K562 (cell line): ENCODE data around the gene SLC7A14. TPM values are rescaled to one million over a fixed set of nuclear protein-coding genes. Genes with fewer than 3 reads are reported as not detected.

Experiments used
- ATAC-seq: fragments of 200-7000 bp; cut with Tn5 transposase; 3 replicates; pipeline ENCODE4 v1.9.1; 2020; ENCODE audit warnings: moderate library complexity
- BruUV-seq: library from RNA; stranded (reverse); fragments of 400-500 nt; replicated peaks from 2 replicates; lab custom pipeline; 2021; lab: Mats Ljungman, UMichigan
- CTCF ChIA-PET: fragments of 300-600 bp; formaldehyde crosslinking; extraction: SDS; loops from one replicate; lab custom pipeline; 2021; ENCODE audit warnings: low intra/inter-chr PET ratio; lab: Yijun Ruan, JAX
- POLR2A ChIA-PET: fragments of 300-600, 350-650 bp; sonication (Branson Sonifier 250); formaldehyde crosslinking; extraction: SDS; loops from one replicate; lab custom pipeline; 2021; ENCODE audit warnings: antibody characterized with exemption, inconsistent platforms; lab: Yijun Ruan, JAX
- DNase-seq, 4 experiments: peaks; one replicate each; pipeline versions ENCODE4 v3.0.0 to v3.0.0-alpha.2; 2011 to 2018; ENCODE audit warnings: low spot score in 3 of 4, mixed read lengths in 3 of 4; ENCODE audit errors: extremely low read depth in 1 of 4
- FAIRE-seq: peaks from 2 replicates; lab custom pipeline; 2011; peaks lifted over from hg19 to GRCh38; lab: Jason Lieb, UNC
- H2AFZ ChIP-seq: 2 replicates; pipeline ENCODE4 v1.6.0; 2011; ENCODE audit warnings: low read depth, low read length, control low read depth, inconsistent platforms
- H3K27ac ChIP-seq: fragments of 200-600 bp; 3 replicates; pipeline ENCODE4 v1.8.0; 2011; ENCODE audit warnings: low read depth, mild to moderate bottlenecking, control low read depth, inconsistent platforms, low read length, moderate library complexity, mixed read lengths; ENCODE audit errors: extremely low read depth
- H3K27me3 ChIP-seq, 2 experiments: fragments of 300-600 bp in 1 of 2; 2 replicates in 1 of 2; 3 replicates in 1 of 2; pipeline versions ENCODE4 v1.6.0 to v1.8.0; 2011; ENCODE audit warnings: inconsistent platforms in 2 of 2, low read length in 2 of 2, mild to moderate bottlenecking in 1 of 2, mixed read lengths in 1 of 2, moderate library complexity in 1 of 2; ENCODE audit not compliant: control insufficient read depth in 2 of 2, insufficient read depth in 2 of 2
- H3K36me3 ChIP-seq: fragments of 300-600 bp; 3 replicates; pipeline ENCODE4 v1.8.0; 2011; ENCODE audit warnings: mild to moderate bottlenecking, low read length, inconsistent platforms; ENCODE audit not compliant: control insufficient read depth, insufficient read depth
- H3K4me1 ChIP-seq, 2 experiments: fragments of 200-600 bp in 1 of 2; replicated peaks in 1 of 2; 2 replicates in 1 of 2; 3 replicates in 1 of 2; pipeline versions ENCODE4 v1.5.1 to v1.8.0; 2011; ENCODE audit warnings: inconsistent platforms in 2 of 2, low read length in 2 of 2, mild to moderate bottlenecking in 1 of 2, mixed read lengths in 1 of 2, moderate library complexity in 1 of 2; ENCODE audit not compliant: control insufficient read depth in 2 of 2, insufficient read depth in 2 of 2
- H3K4me2 ChIP-seq: 2 replicates; pipeline ENCODE4 v1.6.1; 2011; ENCODE audit warnings: low read length, control low read depth, inconsistent platforms, mixed read lengths; ENCODE audit not compliant: insufficient read depth
- H3K4me3 ChIP-seq: fragments of 200-600 bp; sonication (generic), shearing (Covaris generic); 2 replicates; pipeline ENCODE4 v1.5.1; 2016; ENCODE audit warnings: control low read depth, inconsistent platforms
- H3K79me2 ChIP-seq: fragments of 200-600 bp; 3 replicates; pipeline ENCODE4 v1.8.0; 2011; ENCODE audit warnings: low read length, inconsistent platforms; ENCODE audit not compliant: control insufficient read depth, insufficient read depth
- H3K9ac ChIP-seq, 2 experiments: 2 replicates each; pipeline versions ENCODE4 v1.6.0 to v1.6.1; 2011; ENCODE audit warnings: low read depth in 2 of 2, low read length in 2 of 2, control low read depth in 1 of 2, inconsistent platforms in 1 of 2, mild to moderate bottlenecking in 1 of 2, mixed read lengths in 1 of 2; ENCODE audit not compliant: insufficient read depth in 1 of 2
- H3K9me1 ChIP-seq: one replicate; pipeline ENCODE4 v1.6.0; 2011; ENCODE audit warnings: inconsistent platforms, mild to moderate bottlenecking, low read length, moderate library complexity; ENCODE audit not compliant: control insufficient read depth, insufficient read depth
- H3K9me3 ChIP-seq: replicated peaks from 2 replicates; pipeline ENCODE4 v1.5.1; 2011; ENCODE audit warnings: low read depth, low read length, inconsistent platforms; ENCODE audit not compliant: control insufficient read depth, insufficient read depth
- H4K20me1 ChIP-seq: replicated peaks from 2 replicates; pipeline ENCODE4 v1.6.1; 2011; ENCODE audit warnings: low read length, inconsistent platforms, mixed read lengths; ENCODE audit not compliant: control insufficient read depth, insufficient read depth
- ESRRA ChIP-seq: fragments of 450-650 bp; IDR thresholded peaks from 2 replicates; pipeline ENCODE4 v1.6.1; 2014; ENCODE audit warnings: low read depth, mild to moderate bottlenecking, moderate library complexity, borderline replicate concordance
- L3MBTL2 ChIP-seq: fragments of 450-650 bp; IDR thresholded peaks from 2 replicates; pipeline ENCODE4 v1.6.1; 2016; ENCODE audit warnings: mild to moderate bottlenecking, moderate library complexity
- NFIC ChIP-seq: fragments of 450-650 bp; IDR thresholded peaks from 2 replicates; pipeline ENCODE4 v1.6.1; 2017; ENCODE audit warnings: mild to moderate bottlenecking, inconsistent platforms
- NFIX ChIP-seq: fragments of 250-450 bp; sonication (Bioruptor Pico); IDR thresholded peaks from 2 replicates; pipeline ENCODE4 v1.4.0; 2020; ENCODE audit warnings: low read depth, mild to moderate bottlenecking, moderate library complexity
- TCFL5 ChIP-seq: fragments of 250-450 bp; sonication (Bioruptor Pico); conservative IDR thresholded peaks from 2 replicates; pipeline ENCODE4 v1.6.1; 2021; ENCODE audit warnings: mild to moderate bottlenecking, moderate library complexity, matching md5 sums
- ZNF197 ChIP-seq: fragments of 200-800 bp; sonication (Bioruptor generic); IDR thresholded peaks from 2 replicates; pipeline ENCODE4 v1.6.1; 2016; ENCODE audit warnings: low read depth, missing genetic modification characterization, missing compliant biosample characterization
- WGBS: fragments of 100-300 bp; shearing (Covaris generic); methylation state at CpG from one replicate; pipeline ENCODE4 v1.1.6; 2016; ENCODE audit warnings: low coverage, mixed read lengths; ENCODE audit not compliant: insufficient coverage; ENCODE audit errors: missing lambda C conversion rate; 5-methylcytosine and 5-hydroxymethylcytosine counted together
- in situ Hi-C: fragments of 300-500 bp; cut with MboI; formaldehyde crosslinking; loops from 4 replicates; pipeline ENCODE4 v1.15.0; 2018; ENCODE audit warnings: inconsistent platforms, mixed read lengths
- intact Hi-C: fragments of 100-400 bp; cut with micrococcal nuclease; formaldehyde crosslinking; loops from 2 replicates; pipeline ENCODE4 v1.14.2; 2022
- polyA plus RNA-seq, 8 experiments: library from polyadenylated mRNA; depleted of rRNA in 4 of 8; stranded (reverse) in 5 of 8; unstranded in 3 of 8; fragments of >200 nt; fragmentation: Nextera tagmentation in 2 of 8; fragmentation: Illumina TruSeq in 1 of 8; extraction: Ambion mirVana in 2 of 8; extraction: Trizol in 1 of 8; gene quantifications; 2 replicates each; pipeline versions ENCODE4 v1.2.1 to v1.2.3, GENCODE V29; 2011 to 2014; ENCODE audit warnings: inconsistent platforms in 1 of 8, missing spikeins in 1 of 8
- total RNA-seq, 7 experiments: library from RNA; depleted of rRNA in 6 of 7; stranded (reverse); fragments of >200 nt in 6 of 7; fragmentation: Illumina TruSeq in 2 of 7; extraction: Trizol in 2 of 7; gene quantifications; 2 replicates each; pipeline versions ENCODE4 v1.2.1 to v1.2.3, GENCODE V29; 2011 to 2021; ENCODE audit warnings: low replicate concordance in 1 of 7

SLC7A14 gene
- total and polyA plus RNA-seq, 9 of the 15 experiments (the other 6 are each of a cell fraction or from before 2014, with no cell fraction given), result not detected

GRCh38 chr3:170534227-170534626, 51.6 kb downstream of the SLC7A14 start:
- H3K27ac ChIP-seq, result no peak overlapping the region
- H3K79me2 ChIP-seq, result no peaks in the 10 kb centered on the region
- intact Hi-C loops (no loop called here), in situ Hi-C loops (no loop called here)
- H3K27me3 ChIP-seq, result peaks cover 2 to 4% of the 10 kb centered on the region in 2 experiments; a peak in 4 of 5 replicates
- H3K4me1 ChIP-seq, result peaks cover 3% of the 10 kb centered on the region in 2 experiments; a peak in 3 of 5 replicates
- no peak overlapping the region for H3K4me2 ChIP-seq
- no peak overlapping the region for H2AFZ ChIP-seq
- WGBS, result 32% methylated on average over 3 of the region's 3 CpGs
- BruUV-seq, result no TSS peak
- no peak for DNase-seq
- no peak overlapping the region for H3K9ac ChIP-seq
- FAIRE-seq, result peak; percentile 58
- no peaks in the 10 kb centered on the region for H3K9me1 ChIP-seq
- ChIA-PET CTCF (no interaction called here), POLR2A (no interaction called here)
- H3K36me3 ChIP-seq, result no peaks in the 10 kb centered on the region
- H3K9me3 ChIP-seq, result no peaks in the 10 kb centered on the region
- no peak overlapping the region for H3K4me3 ChIP-seq
- ATAC-seq, result no peak
- TF ChIP-seq ZNF197 (CRISPR knock-in tag) (no peak), L3MBTL2 (peak; percentile 55; the same call in 1 of the 2 replicates), TCFL5 (CRISPR knock-in tag) (no peak)
- H4K20me1 ChIP-seq, result no peaks in the 10 kb centered on the region

- no peaks in the 10 kb centered on the region for H3K79me2 ChIP-seq
- H3K27ac ChIP-seq, result no peak overlapping the region
- no peak for FAIRE-seq
- H2AFZ ChIP-seq, result no peak overlapping the region
- no TSS peak for BruUV-seq
- ChIA-PET CTCF (no interaction called here), POLR2A (no interaction called here)
- H3K4me1 ChIP-seq, result peaks cover 3% of the 10 kb centered on the region in 2 experiments; a peak in 3 of 5 replicates
- peak in 1 of 4 experiments; percentile 50 for DNase-seq
- no peaks in the 10 kb centered on the region for H3K9me1 ChIP-seq
- H3K9ac ChIP-seq, result no peak overlapping the region
- intact Hi-C loops (no loop called here), in situ Hi-C loops (no loop called here)
- TF ChIP-seq ZNF197 (CRISPR knock-in tag) (no peak), NFIC (peak; percentile 95), ESRRA (peak; percentile 2; the same call in 1 of the 2 replicates), NFIX (CRISPR knock-in tag) (peak; percentile 62; the same call in 1 of the 2 replicates)
- H3K4me3 ChIP-seq, result no peak overlapping the region
- H3K27me3 ChIP-seq, result peaks cover 2 to 4% of the 10 kb centered on the region in 2 experiments; a peak in 4 of 5 replicates
- H3K4me2 ChIP-seq, result no peak overlapping the region
- no peaks in the 10 kb centered on the region for H3K9me3 ChIP-seq
- no peaks in the 10 kb centered on the region for H3K36me3 ChIP-seq
- 76% methylated on average over 6 of the region's 6 CpGs for WGBS
- no peak; the same call in 2 of the 3 replicates for ATAC-seq
- no peaks in the 10 kb centered on the region for H4K20me1 ChIP-seq
Measured at GRCh38 chr3:170532573-170532972, 53.3 kb downstream of the SLC7A14 start.
